NCI-H345 treated with DMSO at 0.1 percent for 48 hours (cell line): ENCODE results near the gene TNN.
"Not testable (repeated sequence)": the region's sequence is repeated elsewhere in the genome, so short reads cannot be mapped to it uniquely, and the experiment has no call there.

Experiments used
- DNase-seq: peaks from one replicate; lab custom pipeline; 2025; ENCODE audit not compliant: unreplicated experiment; lab: John Stamatoyannopoulos, UW

Gene TNN

GRCh38 chr1:175067362-175068106, at the start of gene TNN:
Gene TNN (plus strand): TSS chr1:175067833. CDS start chr1:175077419, 9,586 bp downstream.
- no peak for DNase-seq

GRCh38 chr1:175019524-175019923, 48.1 kb upstream of the TNN start:
- no peak for DNase-seq

- DNase-seq = peak; percentile 90
These were observed 44.4 kb upstream of the TNN start, which contains the start of gene MRPS14 for GRCh38 chr1:175023043-175023921. Gene MRPS14 (minus strand): TSS chr1:175023425. CDS start chr1:175023408, 17 bp downstream.

- not testable (repeated sequence) for DNase-seq
These were observed 43.8 kb upstream of the TNN start for GRCh38 chr1:175023922-175024242.

GRCh38 chr1:175024773-175025172, 42.9 kb upstream of the TNN start:
- DNase-seq = no peak

GRCh38 chr1:175033953-175034352, 33.7 kb upstream of the TNN start:
- no peak for DNase-seq

GRCh38 chr1:175034775-175035174, 32.9 kb upstream of the TNN start:
- DNase-seq = no peak

- DNase-seq = no peak
These were observed 31.8 kb upstream of the TNN start for GRCh38 chr1:175035865-175036264.

- no peak for DNase-seq
These were observed 31.2 kb upstream of the TNN start for GRCh38 chr1:175036476-175036875.

- DNase-seq = no peak
These were observed 30.2 kb upstream of the TNN start for GRCh38 chr1:175037416-175037815.

GRCh38 chr1:175040324-175040879, 27.2 kb upstream of the TNN start:
- DNase-seq = no peak

- no peak for DNase-seq
These were observed 25.0 kb upstream of the TNN start for GRCh38 chr1:175042650-175043049.

- no peak for DNase-seq
These were observed 23.8 kb upstream of the TNN start for GRCh38 chr1:175043824-175044223.

- DNase-seq = not testable (repeated sequence)
These were observed 23.0 kb upstream of the TNN start for GRCh38 chr1:175044591-175044990.

- DNase-seq = no peak
These were observed 22.5 kb upstream of the TNN start for GRCh38 chr1:175045097-175045496.

- DNase-seq = no peak
These were observed 22.1 kb upstream of the TNN start for GRCh38 chr1:175045519-175045918.

- DNase-seq = no peak
These were observed 16.6 kb upstream of the TNN start for GRCh38 chr1:175050992-175051391.

GRCh38 chr1:175054736-175055135, 12.9 kb upstream of the TNN start:
- DNase-seq = no peak

- DNase-seq = no peak
These were observed 5.3 kb upstream of the TNN start for GRCh38 chr1:175062339-175062738.

GRCh38 chr1:175062858-175063257, 4.8 kb upstream of the TNN start:
- DNase-seq = no peak

- DNase-seq = no peak
These were observed 3.2 kb downstream of the TNN start for GRCh38 chr1:175070818-175071217.
